Cerebellar cortex (tissue), 1 donor: ENCODE measurements around the gene POC1B.
A peak's percentile ranks its signal among the peaks of the same experiment; 100 is the strongest.

Experiments
- DNase-seq: peaks from one replicate; pipeline ENCODE4 v3.0.0-alpha.2; 2015; ENCODE audit warnings: low spot score

Gene POC1B

GRCh38 chr12:89389755-89390661 lies 135.8 kb downstream of the POC1B start:
- peak; percentile 47 for DNase-seq

GRCh38 chr12:89386138-89386537 lies 139.7 kb downstream of the POC1B start:
- peak; percentile 76 for DNase-seq

- no peak for DNase-seq
Observed at GRCh38 chr12:89384807-89385206, 141.0 kb downstream of the POC1B start.

GRCh38 chr12:89384050-89384758 lies 141.6 kb downstream of the POC1B start:
- peak; percentile 66 for DNase-seq

- no peak for DNase-seq
Observed at GRCh38 chr12:89383235-89384049, 142.4 kb downstream of the POC1B start.

GRCh38 chr12:89382328-89382727 lies 143.5 kb downstream of the POC1B start:
- DNase-seq, result no peak

GRCh38 chr12:89379839-89380467 lies 145.9 kb downstream of the POC1B start:
- DNase-seq, result no peak

- no peak for DNase-seq
Observed at GRCh38 chr12:89379148-89379838, 146.6 kb downstream of the POC1B start.

GRCh38 chr12:89376844-89377243 lies 149.0 kb downstream of the POC1B start:
- no peak for DNase-seq

GRCh38 chr12:89376202-89376529 lies 149.7 kb downstream of the POC1B start:
- DNase-seq, result no peak

- DNase-seq, result no peak
Observed at GRCh38 chr12:89373763-89374572, 151.9 kb downstream of the POC1B start.

GRCh38 chr12:89372584-89373370 lies 153.1 kb downstream of the POC1B start:
- no peak for DNase-seq

- DNase-seq, result peak; percentile 50
Observed at GRCh38 chr12:89370850-89371249, 155.0 kb downstream of the POC1B start.

- no peak for DNase-seq
Observed at GRCh38 chr12:89370421-89370831, 155.4 kb downstream of the POC1B start.
